Colonic mucosa (tissue), 4 donors: ENCODE measurements around the gene CHMP4B. TPM values are rescaled to one million over a fixed set of nuclear protein-coding genes. Genes with fewer than 3 reads are reported as not detected.

Experiments used
- DNase-seq: peaks from one replicate; pipeline ENCODE4 v3.0.0-alpha.2; 2020
- H3K27ac ChIP-seq: fragments of 200-600 bp; one replicate; pipeline ENCODE4 v1.8.0; 2021
- H3K27me3 ChIP-seq: fragments of 200-600 bp; one replicate; pipeline ENCODE4 v1.8.0; 2021
- H3K36me3 ChIP-seq: fragments of 200-600 bp; one replicate; pipeline ENCODE4 v1.8.0; 2021
- H3K4me1 ChIP-seq: fragments of 200-600 bp; one replicate; pipeline ENCODE4 v1.8.0; 2021; ENCODE audit warnings: mild to moderate bottlenecking
- H3K4me3 ChIP-seq: fragments of 200-600 bp; one replicate; pipeline ENCODE4 v1.8.0; 2021
- H3K9ac ChIP-seq, 2 donors: one replicate each; pipeline ENCODE4 v1.7.0; 2013; ENCODE audit warnings: control low read depth in 2 of 2, low read depth in 2 of 2, low read length in 2 of 2
- H3K9me3 ChIP-seq: fragments of 200-600 bp; one replicate; pipeline ENCODE4 v1.8.0; 2021
- CTCF ChIP-seq: fragments of 200-600 bp; IDR thresholded peaks from one replicate; pipeline ENCODE4 v1.8.0; 2022; ENCODE audit warnings: antibody characterized with exemption, mild to moderate bottlenecking
- intact Hi-C: fragments of 100-400 bp; cut with DNase I; formaldehyde crosslinking; loops from one replicate; pipeline ENCODE4 v1.14.1; 2022
- total RNA-seq, 2 donors: library from RNA; stranded (reverse); fragmentation: NEBNext Ultra II Directional in 1 of 2; extraction: Animal tissue kit (Norgen Biotek cat#: 25700) in 1 of 2; gene quantifications; one replicate each; pipeline ENCODE4 v1.2.1, GENCODE V29; 2021
- donor health status: healthy.
- donor health status: DM: no; HTN: no; CAD: no.
- donor health status: DM: no; HTN: no; CAD: no.

Gene CHMP4B
- total RNA-seq, 2 donors from 2014 or later: 165 to 227 TPM

GRCh38 chr20:33767777-33768138 is 43.4 kb upstream of the CHMP4B start:
- Histone ChIP-seq H3K9ac (no peak overlapping the region), H3K27ac (no peak overlapping the region), H3K36me3 (no peaks in the 10 kb centered on the region), H3K27me3 (no peaks in the 10 kb centered on the region), H3K9me3 (no peaks in the 10 kb centered on the region), H3K4me3 (no peak overlapping the region), H3K4me1 (no peaks in the 10 kb centered on the region)
- DNase-seq: no peak
- TF ChIP-seq CTCF: no peak
- intact Hi-C loops: no loop called here

- DNase-seq: no peak
- Histone ChIP-seq H3K9me3 (no peaks in the 10 kb centered on the region), H3K4me1 (no peaks in the 10 kb centered on the region), H3K27me3 (no peaks in the 10 kb centered on the region), H3K36me3 (no peaks in the 10 kb centered on the region), H3K9ac (no peak overlapping the region), H3K27ac (no peak overlapping the region), H3K4me3 (no peak overlapping the region)
- intact Hi-C loops: no loop called here
- TF ChIP-seq CTCF: no peak
Observed at GRCh38 chr20:33769043-33769442, 42.1 kb upstream of the CHMP4B start.

GRCh38 chr20:33770005-33770404 is 41.1 kb upstream of the CHMP4B start:
- Histone ChIP-seq H3K36me3 (no peaks in the 10 kb centered on the region), H3K9me3 (no peaks in the 10 kb centered on the region), H3K27me3 (no peaks in the 10 kb centered on the region), H3K4me1 (no peaks in the 10 kb centered on the region), H3K4me3 (no peak overlapping the region), H3K27ac (no peak overlapping the region), H3K9ac (no peak overlapping the region)
- no peak for TF ChIP-seq CTCF
- DNase-seq: no peak
- intact Hi-C loops: no loop called here

GRCh38 chr20:33771938-33772337 is 39.2 kb upstream of the CHMP4B start:
- Histone ChIP-seq H3K9ac (no peak overlapping the region), H3K36me3 (no peaks in the 10 kb centered on the region), H3K9me3 (no peaks in the 10 kb centered on the region), H3K4me1 (no peaks in the 10 kb centered on the region), H3K27me3 (no peaks in the 10 kb centered on the region), H3K4me3 (no peak overlapping the region), H3K27ac (no peak overlapping the region)
- no peak for DNase-seq
- intact Hi-C loops: no loop called here
- TF ChIP-seq CTCF: no peak

- H3K9ac ChIP-seq: no peak overlapping the region
- DNase-seq: no peak
- intact Hi-C loops: no loop called here
- H3K4me1 ChIP-seq: no peaks in the 10 kb centered on the region
- H3K4me3 ChIP-seq: no peak overlapping the region
- no peaks in the 10 kb centered on the region for H3K36me3 ChIP-seq
- no peaks in the 10 kb centered on the region for H3K27me3 ChIP-seq
- H3K9me3 ChIP-seq: no peaks in the 10 kb centered on the region
- TF ChIP-seq CTCF: no peak
- H3K27ac ChIP-seq: no peak overlapping the region
Observed at GRCh38 chr20:33772439-33772838, 38.7 kb upstream of the CHMP4B start.
